ENCODE measurements around the gene ZNF17. TPM values are rescaled to one million over a fixed set of nuclear protein-coding genes. Genes with fewer than 3 reads are reported as not detected.
"Not testable (repeated sequence)": the region's sequence is repeated elsewhere in the genome, so short reads cannot be mapped to it uniquely, and the experiment has no call there.

ZNF17 gene
- total RNA-seq, 1 donor from 2014 or later = 10.8 TPM

DNA sequence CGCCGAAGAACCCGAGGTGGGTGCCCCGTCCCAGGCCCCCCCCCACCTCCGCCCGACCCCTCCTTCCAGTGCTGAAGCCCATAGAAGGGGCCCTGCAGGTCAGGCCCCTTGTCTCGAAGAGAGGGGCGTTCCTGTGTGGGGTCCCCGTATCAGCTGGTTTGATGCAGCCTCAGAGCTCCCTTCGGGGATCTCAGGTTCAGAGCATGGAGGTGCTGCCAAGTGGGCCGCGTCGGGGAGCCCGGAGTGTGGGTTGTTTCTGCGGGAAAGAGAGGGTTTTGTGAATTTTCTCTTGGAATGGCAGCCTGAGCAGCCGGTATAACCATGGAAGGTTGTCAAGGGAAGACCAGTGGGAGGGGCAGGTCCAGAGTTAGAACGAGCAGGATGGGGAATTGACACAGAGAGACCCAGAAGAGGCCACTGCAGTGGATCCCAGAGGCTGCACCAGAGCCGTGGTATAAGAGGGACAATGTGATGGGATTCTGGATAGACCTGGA is 47.2 kb upstream of the ZNF17 start:
- DNase-seq (ENCODE audit: low spot score) = no peak
- Histone ChIP-seq H3K27ac (peak overlapping the region; percentile 30), H3K36me3 (no peaks in the 10 kb centered on the region), H3K27me3 (no peaks in the 10 kb centered on the region), H3K9ac (peak overlapping the region; percentile 78), H3K4me1 (peaks cover 7% of the 10 kb centered on the region), H4K20me1 (ENCODE audit: low read depth) (no peaks in the 10 kb centered on the region), H3K4me3 (peak overlapping the region; percentile 84), H3K79me2 (ENCODE audit: low read depth) (peaks cover 17% of the 10 kb centered on the region), H3K9me3 (ENCODE audit: low read depth) (no peaks in the 10 kb centered on the region), H2AFZ (replicated peaks) (no peak overlapping the region), H3F3A (ENCODE audit: low read depth) (no peaks in the 10 kb centered on the region), H3K4me2 (peak overlapping the region; percentile 86)
- Mint-ChIP-seq H3K4me1 (peaks cover 9% of the 10 kb centered on the region), H3K27ac (peak overlapping the region; percentile 28), H3K4me3 (peak overlapping the region; percentile 98), H3K27me3 (ENCODE audit: insufficient read depth, low read depth) (no peaks in the 10 kb centered on the region), H3K9me3 (no peaks in the 10 kb centered on the region), H3K36me3 (peaks cover 17% of the 10 kb centered on the region)
- TF ChIP-seq, protein P1, sequence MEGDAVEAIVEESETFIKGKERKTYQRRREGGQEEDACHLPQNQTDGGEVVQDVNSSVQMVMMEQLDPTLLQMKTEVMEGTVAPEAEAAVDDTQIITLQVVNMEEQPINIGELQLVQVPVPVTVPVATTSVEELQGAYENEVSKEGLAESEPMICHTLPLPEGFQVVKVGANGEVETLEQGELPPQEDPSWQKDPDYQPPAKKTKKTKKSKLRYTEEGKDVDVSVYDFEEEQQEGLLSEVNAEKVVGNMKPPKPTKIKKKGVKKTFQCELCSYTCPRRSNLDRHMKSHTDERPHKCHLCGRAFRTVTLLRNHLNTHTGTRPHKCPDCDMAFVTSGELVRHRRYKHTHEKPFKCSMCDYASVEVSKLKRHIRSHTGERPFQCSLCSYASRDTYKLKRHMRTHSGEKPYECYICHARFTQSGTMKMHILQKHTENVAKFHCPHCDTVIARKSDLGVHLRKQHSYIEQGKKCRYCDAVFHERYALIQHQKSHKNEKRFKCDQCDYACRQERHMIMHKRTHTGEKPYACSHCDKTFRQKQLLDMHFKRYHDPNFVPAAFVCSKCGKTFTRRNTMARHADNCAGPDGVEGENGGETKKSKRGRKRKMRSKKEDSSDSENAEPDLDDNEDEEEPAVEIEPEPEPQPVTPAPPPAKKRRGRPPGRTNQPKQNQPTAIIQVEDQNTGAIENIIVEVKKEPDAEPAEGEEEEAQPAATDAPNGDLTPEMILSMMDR (IDR thresholded peaks at IDR 0.05) = no peak
- TF ChIP-seq EZH2phosphoT487 (IDR thresholded peaks at IDR 0.05) = no peak
- no peak for TF ChIP-seq EZH2 (IDR thresholded peaks at IDR 0.05)

DNA sequence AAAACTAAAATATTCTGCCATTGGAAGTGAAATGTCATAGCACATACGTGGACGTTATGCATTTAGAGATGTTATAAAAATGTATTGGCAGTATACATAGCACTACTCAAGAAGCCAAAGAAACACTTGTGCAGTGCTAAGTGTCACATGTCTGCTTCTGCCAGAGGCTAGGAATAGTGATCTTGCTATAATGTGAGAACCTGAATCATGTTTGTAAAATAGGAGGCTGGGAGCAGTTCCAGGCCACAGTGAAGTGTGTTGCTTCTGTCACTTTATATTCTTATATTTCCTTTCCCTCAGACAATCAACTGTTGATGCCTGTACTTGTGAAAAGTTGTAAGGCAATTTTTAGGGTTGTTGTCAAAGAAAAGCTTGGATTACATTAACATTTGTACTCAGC is 44.2 kb upstream of the ZNF17 start:
- no peak for DNase-seq (ENCODE audit: low spot score)
- Histone ChIP-seq H3K4me2 (no peak overlapping the region), H3K79me2 (ENCODE audit: low read depth) (peaks cover 17% of the 10 kb centered on the region), H3K36me3 (no peaks in the 10 kb centered on the region), H3F3A (ENCODE audit: low read depth) (no peaks in the 10 kb centered on the region), H3K9me3 (ENCODE audit: low read depth) (no peaks in the 10 kb centered on the region), H3K27ac (no peak overlapping the region), H2AFZ (replicated peaks) (no peak overlapping the region), H3K4me1 (peaks cover 7% of the 10 kb centered on the region), H3K27me3 (no peaks in the 10 kb centered on the region), H4K20me1 (ENCODE audit: low read depth) (no peaks in the 10 kb centered on the region), H3K4me3 (no peak overlapping the region), H3K9ac (no peak overlapping the region)
- Mint-ChIP-seq H3K4me3 (no peak overlapping the region), H3K9me3 (no peaks in the 10 kb centered on the region), H3K27ac (no peak overlapping the region), H3K36me3 (peaks cover 15% of the 10 kb centered on the region), H3K27me3 (ENCODE audit: insufficient read depth, low read depth) (no peaks in the 10 kb centered on the region), H3K4me1 (peaks cover 9% of the 10 kb centered on the region)
- no peak for TF ChIP-seq EZH2phosphoT487 (IDR thresholded peaks at IDR 0.05)
- TF ChIP-seq, protein P1 (IDR thresholded peaks at IDR 0.05) = no peak
- no peak for TF ChIP-seq EZH2 (IDR thresholded peaks at IDR 0.05)

DNA sequence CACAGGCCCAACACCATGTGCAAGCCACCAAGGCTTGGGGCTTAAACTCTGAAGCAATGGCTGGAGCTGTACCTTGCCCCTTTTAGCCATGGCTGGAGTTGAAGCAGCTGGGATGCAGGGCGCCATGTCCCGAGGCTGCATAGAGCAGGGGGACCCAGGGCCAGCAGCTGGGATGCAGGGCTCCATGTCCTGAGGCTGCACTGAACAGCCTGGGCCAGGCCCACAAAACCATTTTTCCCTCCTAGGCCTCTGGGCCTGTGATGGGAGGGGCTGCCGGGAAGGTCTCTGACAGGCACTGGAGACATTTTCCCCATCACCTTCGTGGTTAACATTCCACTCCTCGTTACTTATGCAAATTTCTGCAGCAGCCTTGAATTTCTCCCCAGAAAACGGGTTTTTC is 36.8 kb upstream of the ZNF17 start:
- Histone ChIP-seq H3K4me3 (no peak overlapping the region), H2AFZ (replicated peaks) (no peak overlapping the region), H3K9me3 (ENCODE audit: low read depth) (no peaks in the 10 kb centered on the region), H3K4me1 (no peaks in the 10 kb centered on the region), H3K27me3 (no peaks in the 10 kb centered on the region), H3K36me3 (no peaks in the 10 kb centered on the region), H3K9ac (no peak overlapping the region), H4K20me1 (ENCODE audit: low read depth) (no peaks in the 10 kb centered on the region), H3K27ac (no peak overlapping the region), H3F3A (ENCODE audit: low read depth) (no peaks in the 10 kb centered on the region), H3K79me2 (ENCODE audit: low read depth) (no peaks in the 10 kb centered on the region), H3K4me2 (no peak overlapping the region)
- DNase-seq (ENCODE audit: low spot score) = no peak
- H3K4me3 Mint-ChIP-seq = no peak overlapping the region
- H3K27me3 Mint-ChIP-seq (ENCODE audit: insufficient read depth, low read depth) = peaks cover 2% of the 10 kb centered on the region
- TF ChIP-seq, protein P1 (IDR thresholded peaks at IDR 0.05) = no peak
- TF ChIP-seq EZH2 (IDR thresholded peaks at IDR 0.05) (no peak), EZH2phosphoT487 (IDR thresholded peaks at IDR 0.05) (no peak)
- no peak overlapping the region for H3K27ac Mint-ChIP-seq
- peaks cover 52% of the 10 kb centered on the region for H3K36me3 Mint-ChIP-seq
- peaks cover 37% of the 10 kb centered on the region for H3K9me3 Mint-ChIP-seq
- no peaks in the 10 kb centered on the region for H3K4me1 Mint-ChIP-seq

DNA sequence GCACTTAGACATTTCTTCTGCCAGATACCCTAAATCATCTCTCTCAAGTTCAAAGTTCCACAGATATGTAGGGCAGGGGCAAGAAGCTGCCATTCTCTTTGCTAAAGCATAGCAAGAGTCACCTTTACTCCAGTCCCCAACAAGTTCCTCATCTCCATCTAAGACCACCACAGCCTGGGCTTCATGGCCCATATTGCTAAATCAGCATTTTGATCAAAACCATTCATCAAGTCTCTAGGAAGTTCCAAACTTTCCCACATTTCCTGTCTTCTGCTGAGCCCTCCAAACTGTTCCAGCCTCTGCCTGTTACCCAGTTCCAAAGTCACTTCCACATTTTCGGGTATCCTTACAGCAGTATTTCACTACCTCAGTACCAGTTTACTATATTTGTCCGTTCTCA is 36.3 kb upstream of the ZNF17 start:
- Mint-ChIP-seq H3K36me3 (peaks cover 52% of the 10 kb centered on the region), H3K9me3 (peaks cover 40% of the 10 kb centered on the region)
- not testable (repeated sequence) for H3K9me3 ChIP-seq (ENCODE audit: low read depth); H4K20me1 ChIP-seq (ENCODE audit: low read depth); H3K4me1 ChIP-seq; H3K27me3 ChIP-seq; H3K4me3 Mint-ChIP-seq; H3K27ac ChIP-seq; H3K4me1 Mint-ChIP-seq; H3K27me3 Mint-ChIP-seq (ENCODE audit: insufficient read depth, low read depth); H3K4me3 ChIP-seq; H3K9ac ChIP-seq; DNase-seq (ENCODE audit: low spot score); H2AFZ ChIP-seq (replicated peaks); H3K79me2 ChIP-seq (ENCODE audit: low read depth); H3K36me3 ChIP-seq; H3K27ac Mint-ChIP-seq; H3F3A ChIP-seq (ENCODE audit: low read depth); H3K4me2 ChIP-seq
